ENCODE data around the gene TSHR.

Gene TSHR

GRCh38 chr14:80940146-80940545 lies 15.3 kb upstream of the TSHR start:
- no peak for DNase-seq (ENCODE audit: low spot score)
- Histone ChIP-seq H3K4me3 (no peak overlapping the region), H3K27ac (no peak overlapping the region)
- no peak for TF ChIP-seq CTCF (IDR thresholded peaks at IDR 0.05)

GRCh38 chr14:80941241-80942185 lies 13.9 kb upstream of the TSHR start, which contains the start of gene CEP128:
Gene CEP128 (minus strand): TSS chr14:80941738.
- Histone ChIP-seq H3K4me3 (peak within 1 kb of the TSS; percentile 79), H3K27ac (peak within 1 kb of the TSS; percentile 33 to 36)
- peak; percentile 96 for DNase-seq (ENCODE audit: low spot score)
- TF ChIP-seq CTCF (IDR thresholded peaks at IDR 0.05), result no peak

- no peak for TF ChIP-seq CTCF (IDR thresholded peaks at IDR 0.05)
- Histone ChIP-seq H3K27ac (peak overlapping the region; percentile 33 to 36), H3K4me3 (peak overlapping the region; percentile 79)
- DNase-seq (ENCODE audit: low spot score), result no peak
Observed at GRCh38 chr14:80942191-80942600, 13.2 kb upstream of the TSHR start.

- Histone ChIP-seq H3K4me3 (no peak overlapping the region), H3K27ac (no peak overlapping the region)
- TF ChIP-seq CTCF (IDR thresholded peaks at IDR 0.05), result no peak
- DNase-seq (ENCODE audit: low spot score), result no peak
Observed at GRCh38 chr14:80944861-80945617, 10.4 kb upstream of the TSHR start.

GRCh38 chr14:80946187-80946586 lies 9.2 kb upstream of the TSHR start:
- Histone ChIP-seq H3K4me3 (no peak overlapping the region), H3K27ac (no peak overlapping the region)
- no peak for TF ChIP-seq CTCF (IDR thresholded peaks at IDR 0.05)
- DNase-seq (ENCODE audit: low spot score), result no peak

- H3K27ac ChIP-seq, result no peak overlapping the region
- no peak for DNase-seq (ENCODE audit: low spot score)
- no peak overlapping the region for H3K4me3 ChIP-seq
- TF ChIP-seq CTCF (IDR thresholded peaks at IDR 0.05), result no peak
Observed at GRCh38 chr14:80946797-80947196, 8.6 kb upstream of the TSHR start.

Data from coronary artery (tissue), 2 donors.